NOMO-1 (cell line): ENCODE measurements around the gene ZNF697.
"Not testable (repeated sequence)": the region's sequence is repeated elsewhere in the genome, so short reads cannot be mapped to it uniquely, and the experiment has no call there.

Source experiments
- DNase-seq, 2 experiments: peaks; one replicate each; lab custom pipeline; 2025; ENCODE audit not compliant: unreplicated experiment in 2 of 2; lab: John Stamatoyannopoulos, UW

Gene ZNF697

GRCh38 chr1:119647734-119648619 lies at the start of gene ZNF697:
Gene ZNF697, minus strand, starts transcription at chr1:119648266. Its CDS starts 22,166 bp downstream, at chr1:119626100.
- peak; percentile 80 to 84 for DNase-seq

GRCh38 chr1:119697598-119697997 lies 49.5 kb upstream of the ZNF697 start:
- no peak for DNase-seq

GRCh38 chr1:119696863-119697262 lies 48.8 kb upstream of the ZNF697 start:
- not testable (repeated sequence) for DNase-seq

- DNase-seq, result no peak
Measured at GRCh38 chr1:119689511-119689910, 41.4 kb upstream of the ZNF697 start.

GRCh38 chr1:119688810-119689209 lies 40.7 kb upstream of the ZNF697 start:
- DNase-seq, result no peak

GRCh38 chr1:119687434-119688079 lies 39.5 kb upstream of the ZNF697 start:
- DNase-seq, result no peak

- no peak for DNase-seq
Measured at GRCh38 chr1:119686661-119687060, 38.6 kb upstream of the ZNF697 start.

GRCh38 chr1:119683893-119684292 lies 35.8 kb upstream of the ZNF697 start:
- DNase-seq, result no peak

- no peak for DNase-seq
Measured at GRCh38 chr1:119682141-119682540, 34.1 kb upstream of the ZNF697 start.

GRCh38 chr1:119681560-119681959 lies 33.5 kb upstream of the ZNF697 start:
- no peak for DNase-seq

GRCh38 chr1:119680723-119681122 lies 32.7 kb upstream of the ZNF697 start:
- no peak for DNase-seq

GRCh38 chr1:119680193-119680592 lies 32.1 kb upstream of the ZNF697 start:
- DNase-seq, result no peak

- no peak for DNase-seq
Measured at GRCh38 chr1:119679223-119679622, 31.2 kb upstream of the ZNF697 start.

GRCh38 chr1:119676571-119677206 lies 28.6 kb upstream of the ZNF697 start:
- no peak for DNase-seq

GRCh38 chr1:119675349-119676345 lies 27.6 kb upstream of the ZNF697 start:
- DNase-seq, result peak; percentile 43 to 77

- no peak for DNase-seq
Measured at GRCh38 chr1:119674835-119675289, 26.8 kb upstream of the ZNF697 start.

- DNase-seq, result peak in 1 of 2 experiments; percentile 8
Measured at GRCh38 chr1:119674111-119674526, 26.1 kb upstream of the ZNF697 start.

GRCh38 chr1:119673171-119673940 lies 25.3 kb upstream of the ZNF697 start:
- no peak for DNase-seq

- no peak for DNase-seq
Measured at GRCh38 chr1:119670898-119671297, 22.8 kb upstream of the ZNF697 start.
